ENCODE data around the gene ACAA1.
"Not testable (repeated sequence)": the region's sequence is repeated elsewhere in the genome, so short reads cannot be mapped to it uniquely, and the experiment has no call there.

The ACAA1 gene

GRCh38 chr3:38101811-38102443, 35.0 kb downstream of the ACAA1 start:
- DNase-seq (ENCODE audit: low spot score): no peak

GRCh38 chr3:38100498-38100897, 36.4 kb downstream of the ACAA1 start:
- no peak for DNase-seq (ENCODE audit: low spot score)

GRCh38 chr3:38099518-38099917, 37.4 kb downstream of the ACAA1 start:
- DNase-seq (ENCODE audit: low spot score): no peak

- DNase-seq (ENCODE audit: low spot score): no peak
Measured at GRCh38 chr3:38098376-38098723, 38.6 kb downstream of the ACAA1 start.

GRCh38 chr3:38097446-38098375, 39.2 kb downstream of the ACAA1 start:
- DNase-seq (ENCODE audit: low spot score): no peak

GRCh38 chr3:38095669-38096483, 41.1 kb downstream of the ACAA1 start:
- DNase-seq (ENCODE audit: low spot score): no peak

GRCh38 chr3:38094999-38095398, 41.9 kb downstream of the ACAA1 start:
- DNase-seq (ENCODE audit: low spot score): no peak

- DNase-seq (ENCODE audit: low spot score): no peak
Measured at GRCh38 chr3:38090453-38090852, 46.5 kb downstream of the ACAA1 start.

GRCh38 chr3:38089163-38089562, 47.8 kb downstream of the ACAA1 start:
- DNase-seq (ENCODE audit: low spot score): no peak

GRCh38 chr3:38088126-38089078, 48.5 kb downstream of the ACAA1 start:
- no peak for DNase-seq (ENCODE audit: low spot score)

GRCh38 chr3:38087278-38087677, 49.6 kb downstream of the ACAA1 start:
- DNase-seq (ENCODE audit: low spot score): not testable (repeated sequence)

- DNase-seq (ENCODE audit: low spot score): no peak
Measured at GRCh38 chr3:38086496-38086895, 50.4 kb downstream of the ACAA1 start.

- no peak for DNase-seq (ENCODE audit: low spot score)
Measured at GRCh38 chr3:38085943-38086324, 51.0 kb downstream of the ACAA1 start.

- DNase-seq (ENCODE audit: low spot score): no peak
Measured at GRCh38 chr3:38085311-38085942, 51.5 kb downstream of the ACAA1 start.

- DNase-seq (ENCODE audit: low spot score): peak; percentile 64
Measured at GRCh38 chr3:38084334-38085310, 52.3 kb downstream of the ACAA1 start.

- DNase-seq (ENCODE audit: low spot score): no peak
Measured at GRCh38 chr3:38083871-38084333, 53.0 kb downstream of the ACAA1 start.

GRCh38 chr3:38083254-38083653, 53.7 kb downstream of the ACAA1 start:
- not testable (repeated sequence) for DNase-seq (ENCODE audit: low spot score)

GRCh38 chr3:38082296-38082695, 54.6 kb downstream of the ACAA1 start:
- DNase-seq (ENCODE audit: low spot score): not testable (repeated sequence)

- not testable (repeated sequence) for DNase-seq (ENCODE audit: low spot score)
Measured at GRCh38 chr3:38077073-38077472, 59.9 kb downstream of the ACAA1 start.

All from LoVo (cell line).